HG02981 (cell line): Measurements from ENCODE around the gene PPOX.

Experiments used
- ATAC-seq: cut with Tn5 transposase; IDR thresholded peaks from one replicate; pipeline ENCODE4 v1.9.1; 2021; ENCODE audit warnings: mild to moderate bottlenecking, moderate library complexity; ENCODE audit not compliant: unreplicated experiment

Gene PPOX

DNA sequence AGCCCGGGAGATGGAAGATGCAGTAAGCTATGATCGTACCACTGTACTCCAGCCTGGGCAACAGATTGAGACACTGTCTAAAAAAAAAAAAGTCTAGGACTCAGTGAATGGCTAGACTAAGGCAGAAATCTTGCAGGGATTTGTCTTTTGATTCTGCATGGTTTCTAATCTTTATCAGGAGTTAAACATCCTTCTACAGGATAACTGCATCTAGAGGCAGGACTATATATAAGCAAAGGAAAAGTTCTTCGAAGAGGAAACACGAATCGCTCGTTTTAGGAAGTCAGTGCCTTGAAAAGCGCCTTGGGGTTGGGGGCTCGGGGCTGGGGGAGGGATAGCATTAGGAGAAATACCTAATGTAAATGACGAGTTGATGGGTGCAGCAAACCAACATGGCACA is 13.1 kb upstream of the PPOX start:
- peak; percentile 5 for ATAC-seq

DNA sequence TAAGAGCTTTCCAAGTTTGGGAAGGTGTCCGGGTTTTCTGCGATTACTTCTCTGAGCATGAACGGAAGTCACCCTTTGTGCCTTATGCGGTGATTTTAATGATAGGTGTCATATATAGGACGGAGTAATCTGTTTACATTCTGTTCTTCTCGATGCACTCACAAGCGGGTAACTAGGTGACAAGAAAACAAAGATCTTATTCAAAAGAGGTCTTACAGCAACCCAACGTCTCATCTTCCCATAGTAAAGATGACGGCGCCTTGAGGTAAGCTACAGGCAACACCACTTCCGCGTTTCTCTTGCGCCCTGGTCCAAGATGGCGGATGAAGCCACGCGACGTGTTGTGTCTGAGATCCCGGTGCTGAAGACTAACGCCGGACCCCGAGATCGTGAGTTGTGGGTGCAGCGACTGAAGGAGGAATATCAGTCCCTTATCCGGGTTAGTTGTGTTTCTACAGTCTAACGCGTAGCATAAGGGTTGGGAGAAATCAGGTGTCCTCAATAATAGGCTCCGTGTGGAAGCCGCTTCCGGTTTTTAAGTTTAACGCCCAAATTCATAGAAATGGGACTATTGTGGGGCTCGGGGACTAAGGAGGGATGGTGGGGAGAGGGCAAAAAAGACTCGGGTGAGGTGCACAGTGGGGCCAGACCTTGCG is 12.4 kb upstream of the PPOX start, which contains the start of gene UFC1:
UFC1 (plus strand) TSS at position 297 of the 656 bp plus-strand sequence; CDS start at position 317, 20 bp downstream.
- ATAC-seq = peak; percentile 84

DNA sequence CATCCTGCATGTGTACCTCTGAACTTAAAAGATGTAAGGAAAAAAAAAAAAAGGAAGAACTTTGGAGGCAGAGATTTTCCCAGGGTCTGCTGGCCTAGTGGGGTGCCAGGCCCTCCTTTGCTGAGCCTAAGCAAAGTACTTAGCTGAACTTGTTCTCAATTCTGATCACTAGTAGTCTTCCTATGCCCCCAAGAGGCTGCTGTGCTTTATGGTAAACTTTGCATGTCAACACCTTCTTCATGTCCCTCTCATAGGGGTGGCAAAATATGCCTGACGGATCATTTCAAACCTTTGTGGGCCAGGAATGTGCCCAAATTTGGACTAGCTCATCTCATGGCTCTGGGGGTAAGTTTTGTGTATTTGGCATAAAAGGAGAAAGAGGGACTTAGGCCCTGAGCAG is 8.4 kb upstream of the PPOX start:
- ATAC-seq = no peak

DNA sequence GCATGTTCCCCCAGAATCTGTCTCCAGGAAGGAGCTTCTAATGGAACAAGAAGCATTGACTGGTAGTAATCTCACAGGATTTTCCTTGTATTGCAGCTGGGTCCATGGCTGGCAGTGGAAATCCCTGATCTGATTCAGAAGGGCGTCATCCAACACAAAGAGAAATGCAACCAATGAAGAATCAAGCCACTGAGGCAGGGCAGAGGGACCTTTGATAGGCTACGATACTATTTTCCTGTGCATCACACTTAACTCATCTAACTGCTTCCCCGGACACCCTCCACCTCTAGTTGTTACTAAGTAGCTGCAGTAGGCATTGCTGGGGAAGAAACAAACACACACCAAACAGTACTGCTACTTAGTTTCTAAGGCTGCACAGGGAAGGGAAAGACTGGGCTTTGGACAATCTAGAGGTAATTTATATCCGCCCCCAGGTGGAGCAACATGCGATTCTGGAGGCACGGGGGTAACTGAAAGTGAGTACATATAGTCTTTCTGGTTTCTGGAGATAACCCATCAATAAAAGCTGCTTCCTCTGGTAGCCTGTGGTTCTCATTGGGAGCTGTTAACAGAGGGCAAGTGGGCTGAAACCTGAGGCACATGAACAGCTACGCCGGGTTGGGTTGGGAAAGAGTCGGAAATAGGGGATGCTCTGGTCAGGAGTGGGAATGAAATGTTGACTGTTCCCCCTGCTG is 7.8 kb upstream of the PPOX start:
- ATAC-seq = no peak

DNA sequence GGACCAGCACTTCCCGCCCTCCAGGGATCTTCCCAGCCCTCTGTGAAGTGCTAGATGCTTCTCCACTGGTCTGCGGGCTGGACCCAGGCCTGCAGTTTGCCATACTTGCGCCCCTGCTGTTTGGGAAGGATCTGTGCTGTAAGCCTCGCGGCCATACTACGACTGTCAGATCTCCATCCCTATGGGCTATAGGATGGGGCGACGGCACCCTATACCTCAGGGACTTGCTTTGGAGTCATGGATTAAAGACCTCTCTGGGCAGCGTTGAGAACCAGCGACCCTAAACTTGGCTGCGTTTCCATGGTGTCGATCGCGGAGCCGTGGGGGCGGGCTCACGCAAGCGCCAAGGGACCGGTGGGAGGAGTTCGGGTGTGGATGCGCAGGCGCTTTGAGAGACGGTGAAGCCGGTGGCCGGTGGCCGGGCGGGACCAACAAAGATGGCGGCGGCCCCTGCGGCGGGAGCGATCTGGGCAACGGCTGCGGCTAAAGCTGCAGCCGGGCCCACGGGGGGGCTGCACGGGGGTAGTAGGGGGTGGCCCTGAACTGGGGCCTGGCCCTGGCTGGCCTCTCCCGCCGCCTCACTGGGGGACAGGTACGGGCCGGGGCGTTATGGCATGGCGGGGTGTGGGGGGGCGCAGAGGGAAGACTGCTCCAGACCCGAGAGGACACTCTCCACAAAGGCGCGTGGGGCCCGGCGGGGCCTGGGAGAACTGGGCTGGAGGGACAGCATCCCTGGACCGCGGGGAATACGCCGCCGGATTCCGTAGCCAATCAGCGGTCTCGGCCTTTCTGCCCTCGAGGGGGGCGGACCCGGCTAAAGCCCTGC is 6.9 kb upstream of the PPOX start, which contains the start of gene USP21:
USP21 (plus strand) TSS at position 414 of the 826 bp plus-strand sequence. CDS start 1,141 bp downstream, outside the sequence.
- ATAC-seq = peak; percentile 85

DNA sequence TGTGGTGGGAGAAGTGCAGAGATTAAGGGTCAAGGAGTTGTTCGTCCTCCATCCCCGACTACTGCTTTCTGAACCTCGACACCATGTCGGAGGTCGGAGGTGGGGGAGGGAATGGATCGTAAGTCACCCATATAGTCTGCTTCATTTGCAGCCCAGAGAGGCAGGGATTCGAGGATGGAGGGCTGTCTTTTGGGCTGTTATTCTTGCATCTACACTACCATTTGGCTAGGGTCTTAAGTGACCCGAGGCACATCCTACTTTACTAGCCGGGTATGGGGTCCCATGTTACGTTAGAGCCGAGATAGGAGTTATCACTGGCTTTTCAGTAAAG is 6.3 kb upstream of the PPOX start:
- ATAC-seq = no peak

DNA sequence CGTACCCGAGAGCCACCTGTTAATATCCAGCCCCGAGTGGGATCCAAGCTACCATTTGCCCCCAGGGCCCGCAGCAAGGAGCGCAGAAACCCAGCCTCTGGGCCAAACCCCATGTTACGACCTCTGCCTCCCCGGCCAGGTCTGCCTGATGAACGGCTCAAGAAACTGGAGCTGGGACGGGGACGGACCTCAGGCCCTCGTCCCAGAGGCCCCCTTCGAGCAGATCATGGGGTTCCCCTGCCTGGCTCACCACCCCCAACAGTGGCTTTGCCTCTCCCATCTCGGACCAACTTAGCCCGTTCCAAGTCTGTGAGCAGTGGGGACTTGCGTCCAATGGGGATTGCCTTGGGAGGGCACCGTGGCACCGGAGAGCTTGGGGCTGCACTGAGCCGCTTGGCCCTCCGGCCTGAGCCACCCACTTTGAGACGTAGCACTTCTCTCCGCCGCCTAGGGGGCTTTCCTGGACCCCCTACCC is 5.5 kb upstream of the PPOX start:
- no peak for ATAC-seq

DNA sequence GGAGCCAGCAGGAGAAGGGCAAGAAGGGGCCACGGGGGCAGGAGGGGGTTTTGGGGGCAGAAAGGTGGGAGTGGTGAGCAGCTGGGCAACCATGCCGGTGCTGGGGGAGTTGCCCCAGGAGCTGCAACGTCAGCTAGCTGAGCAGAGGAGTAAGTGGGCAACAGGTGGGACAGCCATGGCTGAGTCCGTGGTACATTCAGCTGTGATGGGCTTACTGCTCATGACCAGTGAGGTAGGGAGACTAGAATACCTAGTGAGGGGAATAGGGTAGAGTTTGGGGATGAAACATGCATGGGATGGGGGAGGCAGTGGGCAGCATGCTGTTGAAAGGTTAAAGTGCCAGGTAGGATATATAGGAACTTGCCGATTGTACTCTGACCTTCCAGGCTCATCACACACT is 4.6 kb upstream of the PPOX start:
- no peak for ATAC-seq

DNA sequence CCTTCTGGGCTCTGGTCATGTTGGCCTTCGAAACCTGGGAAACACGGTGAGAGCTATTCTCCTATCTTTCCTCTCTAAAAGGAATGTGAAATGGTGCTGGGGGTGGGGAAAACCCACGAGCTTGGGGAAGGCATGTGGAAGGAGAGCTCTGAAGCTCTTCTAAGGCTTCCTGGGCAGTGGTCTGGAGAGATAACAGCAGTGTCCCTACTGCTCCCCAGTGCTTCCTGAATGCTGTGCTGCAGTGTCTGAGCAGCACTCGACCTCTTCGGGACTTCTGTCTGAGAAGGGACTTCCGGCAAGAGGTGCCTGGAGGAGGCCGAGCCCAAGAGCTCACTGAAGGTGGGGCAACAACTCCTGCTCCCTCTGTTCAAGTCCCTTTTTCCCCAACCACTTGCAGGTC is 4.2 kb upstream of the PPOX start:
- no peak for ATAC-seq

DNA sequence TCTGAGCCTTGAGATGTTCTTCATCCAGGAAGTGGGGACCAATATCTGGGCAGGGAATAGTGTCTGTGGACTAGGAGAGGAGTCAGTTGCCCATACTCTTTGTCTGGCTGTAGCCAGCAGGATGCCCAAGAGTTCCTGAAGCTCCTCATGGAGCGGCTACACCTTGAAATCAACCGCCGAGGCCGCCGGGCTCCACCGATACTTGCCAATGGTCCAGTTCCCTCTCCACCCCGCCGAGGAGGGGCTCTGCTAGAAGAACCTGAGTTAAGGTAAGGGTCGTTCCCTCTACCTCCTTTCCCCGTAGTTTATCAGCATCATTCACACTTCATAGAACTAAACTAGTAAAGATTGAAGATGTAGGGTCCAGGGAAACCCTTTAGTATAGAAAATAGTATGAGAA is 3.4 kb upstream of the PPOX start:
- ATAC-seq = no peak

DNA sequence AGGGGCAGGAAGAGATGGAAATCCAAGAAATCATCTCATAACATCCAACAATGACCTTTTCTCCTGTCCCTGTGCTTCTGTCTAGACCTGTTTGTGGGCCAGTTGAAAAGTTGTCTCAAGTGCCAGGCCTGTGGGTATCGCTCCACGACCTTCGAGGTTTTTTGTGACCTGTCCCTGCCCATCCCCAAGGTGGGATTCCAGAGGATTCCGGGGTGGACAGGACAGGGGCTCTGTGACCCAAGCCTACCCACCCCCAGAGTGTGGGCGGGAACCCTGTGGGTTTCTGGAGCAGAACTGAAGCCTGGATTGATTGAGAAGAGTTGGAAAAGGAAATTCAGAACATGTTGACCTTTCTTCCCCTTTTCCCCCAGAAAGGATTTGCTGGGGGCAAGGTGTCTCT is 2.4 kb upstream of the PPOX start:
- no peak for ATAC-seq

DNA sequence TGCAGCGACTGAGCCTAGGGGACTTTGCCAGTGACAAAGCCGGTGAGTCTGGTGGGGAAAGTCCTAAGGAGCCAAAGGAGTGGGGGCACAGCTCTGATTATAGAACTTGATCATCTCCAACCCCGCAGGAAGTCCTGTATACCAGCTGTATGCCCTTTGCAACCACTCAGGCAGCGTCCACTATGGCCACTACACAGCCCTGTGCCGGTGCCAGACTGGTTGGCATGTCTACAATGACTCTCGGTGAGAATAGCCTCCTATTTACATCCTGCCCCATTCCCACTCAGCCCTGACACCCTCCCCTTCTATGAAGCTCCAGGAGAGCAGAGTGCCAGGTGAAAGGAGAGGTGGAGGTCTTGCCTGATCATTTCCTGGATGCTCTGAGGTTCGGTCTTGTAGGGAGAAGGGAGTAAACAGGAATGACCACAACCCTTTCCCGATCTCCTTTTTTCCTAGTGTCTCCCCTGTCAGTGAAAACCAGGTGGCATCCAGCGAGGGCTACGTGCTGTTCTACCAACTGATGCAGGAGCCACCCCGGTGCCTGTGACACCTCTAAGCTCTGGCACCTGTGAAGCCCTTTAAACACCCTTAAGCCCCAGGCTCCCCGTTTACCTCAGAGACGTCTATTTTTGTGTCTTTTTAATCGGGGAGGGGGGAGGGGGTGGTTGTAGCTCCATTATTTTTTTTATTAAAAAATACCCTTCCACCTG is 1.2 kb upstream of the PPOX start:
- no peak for ATAC-seq

DNA sequence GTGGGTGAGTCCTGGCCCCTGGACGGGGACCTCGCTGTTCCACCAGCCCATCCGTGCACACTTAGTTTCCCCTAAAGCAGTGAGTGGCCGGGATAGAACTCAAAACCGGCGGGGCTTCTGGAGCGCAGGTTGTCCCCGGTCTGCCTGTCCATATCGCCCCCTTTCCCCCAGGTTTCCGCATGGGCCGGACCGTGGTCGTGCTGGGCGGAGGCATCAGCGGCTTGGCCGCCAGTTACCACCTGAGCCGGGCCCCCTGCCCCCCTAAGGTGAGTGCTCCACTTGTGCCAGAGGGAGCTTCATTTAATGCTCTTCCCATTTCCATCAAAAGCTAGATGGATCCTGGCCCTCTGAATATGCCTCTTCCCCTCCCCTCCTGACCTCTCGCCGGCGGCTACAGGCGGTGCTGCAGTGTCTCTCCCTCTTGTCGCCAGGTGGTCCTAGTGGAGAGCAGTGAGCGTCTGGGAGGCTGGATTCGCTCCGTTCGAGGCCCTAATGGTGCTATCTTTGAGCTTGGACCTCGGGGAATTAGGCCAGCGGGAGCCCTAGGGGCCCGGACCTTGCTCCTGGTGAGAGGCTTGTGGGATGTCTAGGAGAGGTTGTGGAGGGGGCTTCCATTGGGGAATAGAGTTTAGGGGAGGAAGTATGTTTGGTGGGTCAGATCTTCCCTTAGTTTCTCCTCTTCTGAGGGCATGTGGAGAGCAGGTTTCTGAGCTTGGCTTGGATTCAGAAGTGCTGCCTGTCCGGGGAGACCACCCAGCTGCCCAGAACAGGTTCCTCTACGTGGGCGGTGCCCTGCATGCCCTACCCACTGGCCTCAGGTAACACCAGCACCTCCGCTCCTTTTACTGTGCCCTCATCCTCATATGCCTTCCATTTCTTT is 683 bp downstream of the PPOX start:
- ATAC-seq = no peak

DNA sequence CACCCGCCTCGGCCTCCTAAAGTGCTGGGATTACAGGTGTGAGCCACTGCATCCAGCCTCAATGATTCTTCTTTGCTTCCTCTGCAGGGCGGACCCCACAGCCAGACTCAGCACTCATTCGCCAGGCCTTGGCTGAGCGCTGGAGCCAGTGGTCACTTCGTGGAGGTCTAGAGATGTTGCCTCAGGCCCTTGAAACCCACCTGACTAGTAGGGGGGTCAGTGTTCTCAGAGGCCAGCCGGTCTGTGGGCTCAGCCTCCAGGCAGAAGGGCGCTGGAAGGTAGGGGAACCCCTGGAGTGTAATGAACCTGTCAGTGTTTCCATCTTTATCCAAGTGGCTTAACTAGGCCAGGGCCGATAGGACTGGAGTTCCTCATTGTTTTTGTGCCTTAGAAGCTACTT is 2.7 kb downstream of the PPOX start:
- no peak for ATAC-seq

DNA sequence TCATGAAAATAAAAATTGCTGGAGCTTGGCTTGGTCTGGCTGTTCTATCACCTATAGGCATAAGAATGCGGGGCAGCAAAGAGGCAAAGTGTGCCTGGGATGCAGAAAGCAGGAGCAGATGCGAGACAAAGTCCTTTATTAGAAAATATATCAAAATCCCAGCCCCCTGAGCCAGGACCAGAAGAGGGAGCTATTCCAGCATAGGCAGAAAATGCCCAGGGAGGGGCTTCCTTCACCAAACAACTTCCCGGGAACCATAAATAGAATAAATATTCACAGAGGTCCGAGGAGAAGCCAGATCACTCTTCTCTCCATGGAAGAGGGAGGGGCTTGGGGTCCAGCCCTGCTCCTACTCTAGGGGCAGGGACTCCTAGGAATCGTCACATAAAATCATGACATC is 5.0 kb downstream of the PPOX start:
- ATAC-seq = no peak

DNA sequence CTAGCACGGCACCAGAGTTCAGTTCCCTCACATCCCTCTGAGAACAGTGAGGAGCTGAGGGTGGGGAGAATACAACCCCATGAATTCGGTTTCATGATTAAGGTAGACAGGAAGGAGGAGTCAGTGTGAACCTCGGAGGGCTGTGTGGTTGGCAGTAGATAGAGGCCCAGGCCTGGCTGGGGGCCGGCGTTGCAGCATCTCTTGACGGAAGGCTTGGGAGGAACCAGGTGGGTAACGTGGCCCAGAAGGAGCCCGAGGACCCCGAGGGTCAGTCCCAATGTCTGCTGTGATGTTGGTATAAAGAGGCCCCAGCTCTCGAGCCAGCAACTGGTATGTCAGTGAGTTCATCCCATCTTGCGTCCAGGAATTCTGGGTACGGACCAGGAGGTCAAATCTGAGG is 5.5 kb downstream of the PPOX start:
- ATAC-seq = no peak

DNA sequence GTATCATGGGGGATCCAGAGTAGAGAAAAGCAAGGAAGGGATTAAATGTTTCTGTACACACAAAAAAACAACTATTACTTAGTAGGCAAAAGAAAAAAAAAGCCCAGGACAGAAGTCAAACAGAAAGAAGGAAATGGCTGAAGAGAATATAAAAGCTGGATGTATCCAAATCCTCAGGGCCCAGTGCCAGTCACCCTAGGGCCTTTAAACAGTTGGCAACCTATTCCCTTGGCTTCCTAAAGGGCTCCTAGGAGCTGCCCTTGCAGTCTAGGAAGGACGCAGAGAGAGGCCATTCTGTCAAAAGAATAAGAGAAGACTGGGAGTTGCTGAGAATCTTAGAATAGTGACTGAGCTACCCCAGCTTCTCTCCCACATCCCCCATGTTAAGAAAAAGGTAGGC is 6.1 kb downstream of the PPOX start:
- no peak for ATAC-seq

DNA sequence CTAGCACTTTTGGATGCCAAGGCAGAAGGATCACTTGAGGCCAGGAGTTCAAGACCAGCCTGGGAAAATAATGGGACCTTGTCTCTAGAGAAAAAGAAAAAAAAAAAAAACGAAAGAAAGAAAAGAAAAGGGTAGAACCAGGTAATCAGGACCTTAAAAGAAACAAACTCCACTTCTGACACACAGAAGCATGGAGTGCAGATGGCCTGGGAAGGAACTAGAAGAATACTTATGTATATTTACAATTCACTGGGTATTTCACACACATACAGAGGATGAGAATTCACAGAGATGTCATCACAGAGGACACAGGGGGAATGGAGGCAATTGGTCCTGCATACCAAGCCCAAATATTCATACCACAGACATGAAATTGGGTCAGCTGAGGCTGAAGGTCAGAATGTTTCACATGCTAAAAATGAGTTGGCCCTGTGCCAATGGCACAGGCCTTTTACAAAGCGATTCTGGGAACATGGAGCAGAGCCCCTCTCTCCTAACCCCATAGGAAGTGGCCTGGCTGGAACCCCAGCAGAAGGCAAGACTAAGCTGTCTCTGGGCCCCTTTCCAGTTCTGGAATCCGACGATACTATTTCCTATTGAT is 6.7 kb downstream of the PPOX start:
- no peak for ATAC-seq

DNA sequence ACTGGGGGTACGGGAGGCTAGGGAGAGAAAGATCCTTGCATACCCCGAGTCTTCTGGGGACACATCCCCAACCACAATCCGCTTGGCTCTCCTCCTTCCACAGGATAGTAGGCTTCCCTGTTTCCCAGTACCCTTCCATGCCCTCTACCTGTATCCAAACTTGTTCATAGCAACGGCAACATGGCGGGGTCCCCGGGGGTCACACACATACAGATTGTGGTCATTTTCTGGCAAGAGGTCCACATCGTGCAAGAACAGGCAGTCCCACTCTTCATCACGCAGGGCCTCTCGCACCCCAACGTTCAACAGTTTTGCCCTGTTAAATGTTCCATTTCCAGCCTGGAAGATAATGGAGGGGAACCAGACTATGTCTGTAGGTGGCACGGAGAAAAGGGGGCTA is 7.5 kb downstream of the PPOX start:
- no peak for ATAC-seq

DNA sequence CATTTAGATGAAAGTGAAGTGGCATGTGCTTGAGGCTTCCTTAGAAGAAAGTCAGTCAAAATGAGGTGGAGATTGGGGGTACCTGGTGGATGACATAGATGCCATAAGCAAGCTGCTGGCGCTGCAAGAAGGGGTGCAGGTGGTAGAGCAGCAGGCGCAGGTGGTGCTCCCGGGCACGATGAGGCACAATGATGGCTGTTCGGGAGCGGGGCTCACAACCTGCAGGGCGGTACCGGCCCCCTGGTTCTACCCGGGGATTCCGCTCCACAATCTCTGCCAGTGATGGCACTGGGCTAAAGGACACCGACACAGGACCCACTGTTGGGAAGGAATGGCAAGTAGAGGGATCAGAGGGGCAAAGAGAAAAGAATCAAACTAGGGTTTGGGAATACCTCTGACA is 8.7 kb downstream of the PPOX start:
- no peak for ATAC-seq
